Middle frontal gyrus (tissue), 1 donor: ENCODE measurements around the gene PRR20C.
"Not testable (repeated sequence)": the region's sequence is repeated elsewhere in the genome, so short reads cannot be mapped to it uniquely, and the experiment has no call there.

Experiments
- DNase-seq: peaks from one replicate; pipeline ENCODE4 v3.0.0-alpha.2; 2015; ENCODE audit warnings: low spot score; ENCODE audit errors: extremely low spot score

The PRR20C gene

DNA sequence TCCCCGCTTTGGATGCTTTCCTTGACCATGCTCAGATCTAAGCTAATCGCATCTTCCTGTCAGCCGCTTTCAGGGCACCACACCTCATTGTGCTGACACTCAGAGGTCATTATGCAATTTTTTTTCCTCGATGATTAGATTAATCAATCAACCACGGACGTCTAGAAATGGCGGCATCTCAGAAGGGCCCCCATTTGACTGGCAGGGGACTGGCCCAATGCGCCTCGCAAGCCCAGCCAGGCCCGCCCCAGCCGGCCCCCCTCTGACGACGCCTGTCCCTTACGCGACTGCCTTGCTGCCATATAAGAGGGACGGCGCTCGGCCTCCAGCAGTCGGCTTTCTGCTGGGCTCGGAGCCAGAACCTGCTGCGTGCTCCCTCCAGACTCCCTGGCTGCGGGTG is at the start of gene PRR20C:
TSS of gene PRR20C (plus strand) at position 301 of the 400 bp plus-strand sequence. CDS start 387 bp downstream, outside the sequence.
- DNase-seq = not testable (repeated sequence)

DNA sequence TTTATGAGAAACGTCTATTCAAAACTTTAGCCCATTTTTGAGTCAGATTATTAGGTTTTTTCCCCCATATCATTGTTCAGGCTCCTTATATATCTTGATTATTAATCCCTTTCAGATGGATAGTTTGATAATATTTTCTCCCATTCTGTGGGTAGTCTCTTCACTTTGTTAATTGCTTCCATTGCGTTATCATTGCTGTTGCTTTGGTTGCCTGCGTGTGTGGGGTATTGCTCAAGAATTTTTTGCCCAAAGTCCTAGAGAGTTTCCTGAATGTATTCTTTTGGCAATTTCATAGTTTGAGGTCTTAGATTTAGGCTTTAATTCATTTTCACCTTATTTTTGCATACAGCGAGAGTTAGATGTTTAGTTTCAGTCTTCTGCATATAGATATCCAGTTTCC is 38.9 kb upstream of the PRR20C start:
- no peak for DNase-seq

DNA sequence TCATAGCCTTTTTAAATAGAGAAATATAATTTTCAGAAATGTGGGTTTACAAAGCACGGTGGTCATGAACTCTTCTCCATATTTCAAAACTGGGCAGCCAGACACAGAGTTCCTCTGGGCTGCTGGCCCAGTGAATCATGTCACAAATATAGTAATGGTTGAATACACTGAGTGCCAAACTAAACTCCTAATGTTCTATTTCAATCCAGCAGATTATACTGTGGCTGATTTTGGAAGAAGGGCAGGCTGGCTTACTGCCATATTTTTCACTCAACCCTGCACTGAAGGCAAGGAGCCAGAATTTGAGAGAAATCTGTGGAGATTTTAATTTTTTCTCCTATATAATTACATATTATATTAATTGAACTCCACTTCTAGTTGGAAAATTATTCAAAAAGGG is 30.2 kb upstream of the PRR20C start:
- DNase-seq = no peak

DNA sequence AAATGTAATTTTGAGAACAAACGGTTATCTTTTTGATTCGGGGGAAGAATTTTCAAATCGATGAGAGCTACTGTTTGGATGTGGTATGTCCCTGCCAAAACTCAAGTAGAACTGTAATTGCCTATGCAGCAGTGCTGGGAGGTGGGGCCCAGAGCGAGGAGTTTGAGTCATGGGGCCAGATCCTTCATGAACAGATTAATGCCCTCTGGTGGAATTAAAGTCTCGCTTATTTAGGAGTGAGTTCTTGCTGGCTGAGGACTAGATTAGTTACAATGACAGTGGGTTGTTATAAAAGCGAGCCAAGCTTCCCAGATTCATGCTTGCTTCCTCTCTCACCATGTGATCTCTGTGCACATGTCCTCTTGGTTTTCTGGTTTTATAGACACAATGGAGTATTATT is 25.0 kb upstream of the PRR20C start:
- no peak for DNase-seq

DNA sequence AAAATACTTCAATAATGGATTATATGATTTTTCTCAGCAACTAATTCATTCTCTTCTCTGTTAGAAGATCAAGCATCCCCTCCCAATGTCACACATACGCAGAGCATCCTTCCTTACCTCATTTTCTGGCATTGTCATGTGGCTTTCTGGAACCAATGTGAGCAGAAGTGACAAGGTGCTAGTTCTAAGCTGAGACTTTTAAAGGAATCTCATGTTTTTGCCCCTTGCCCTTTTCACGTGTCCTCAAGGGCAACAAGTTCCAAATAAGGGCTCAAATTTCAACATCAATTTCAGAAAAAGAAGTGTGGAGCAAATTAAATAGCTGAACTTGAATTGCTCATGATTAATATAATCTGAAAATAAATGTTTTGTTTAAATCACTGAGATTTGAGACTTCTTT is 17.8 kb upstream of the PRR20C start:
- no peak for DNase-seq

DNA sequence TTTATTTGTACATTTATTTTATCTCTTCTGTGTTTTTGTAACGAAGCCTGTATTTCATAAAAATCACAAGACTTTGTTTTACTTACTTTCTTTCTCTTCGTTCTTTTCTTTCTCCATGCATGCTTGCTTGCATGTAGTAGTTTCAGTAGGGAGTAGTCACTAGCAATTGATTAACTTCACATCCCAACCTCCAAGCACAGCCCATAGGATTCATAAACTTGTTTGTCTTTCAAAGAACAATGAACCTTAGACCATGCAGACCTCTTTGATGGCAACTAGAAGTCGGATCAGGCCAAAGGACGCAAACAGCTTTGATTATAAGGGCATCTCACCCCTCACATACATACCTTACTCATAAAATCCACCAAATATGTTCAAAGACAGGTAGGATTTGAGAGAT is 16.3 kb upstream of the PRR20C start:
- DNase-seq = no peak

DNA sequence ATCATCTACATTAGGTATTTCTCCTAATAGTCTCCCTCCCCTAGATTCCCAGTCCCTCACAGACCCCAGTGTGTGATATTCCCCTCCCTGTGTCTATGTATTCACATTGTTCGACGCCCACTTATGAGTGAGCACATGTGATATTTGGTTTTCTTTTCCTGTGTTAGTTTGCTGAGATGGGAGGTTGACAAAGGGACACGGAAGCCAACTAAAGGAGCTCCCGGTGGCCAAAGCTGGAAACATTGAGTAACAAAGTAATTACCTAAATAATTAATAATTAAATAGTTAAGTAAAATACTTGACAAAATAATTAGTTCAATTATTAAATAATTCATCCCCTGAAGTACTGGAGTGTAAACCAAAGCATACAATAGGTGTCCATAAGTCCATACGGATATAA is 14.9 kb upstream of the PRR20C start:
- no peak for DNase-seq

DNA sequence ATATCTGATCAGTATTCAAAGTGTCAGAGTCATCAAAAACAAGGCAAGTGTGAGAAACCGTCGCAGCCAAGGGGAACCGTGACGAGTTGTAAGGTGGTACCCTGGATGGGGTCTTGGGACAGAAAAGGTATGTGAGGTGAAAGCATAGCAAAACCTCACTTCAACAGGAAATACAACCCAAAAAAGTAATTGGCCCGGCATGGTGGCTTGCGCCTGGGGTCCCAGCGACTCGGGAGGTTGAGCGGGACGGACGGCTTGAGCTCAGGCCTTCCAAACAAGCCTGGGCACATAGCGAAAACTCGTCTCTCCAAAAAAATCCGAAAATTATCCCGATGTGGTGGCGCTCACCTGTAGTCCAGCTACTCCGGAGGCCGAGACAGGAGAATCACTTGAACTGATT is 14.1 kb upstream of the PRR20C start:
- not testable (repeated sequence) for DNase-seq

DNA sequence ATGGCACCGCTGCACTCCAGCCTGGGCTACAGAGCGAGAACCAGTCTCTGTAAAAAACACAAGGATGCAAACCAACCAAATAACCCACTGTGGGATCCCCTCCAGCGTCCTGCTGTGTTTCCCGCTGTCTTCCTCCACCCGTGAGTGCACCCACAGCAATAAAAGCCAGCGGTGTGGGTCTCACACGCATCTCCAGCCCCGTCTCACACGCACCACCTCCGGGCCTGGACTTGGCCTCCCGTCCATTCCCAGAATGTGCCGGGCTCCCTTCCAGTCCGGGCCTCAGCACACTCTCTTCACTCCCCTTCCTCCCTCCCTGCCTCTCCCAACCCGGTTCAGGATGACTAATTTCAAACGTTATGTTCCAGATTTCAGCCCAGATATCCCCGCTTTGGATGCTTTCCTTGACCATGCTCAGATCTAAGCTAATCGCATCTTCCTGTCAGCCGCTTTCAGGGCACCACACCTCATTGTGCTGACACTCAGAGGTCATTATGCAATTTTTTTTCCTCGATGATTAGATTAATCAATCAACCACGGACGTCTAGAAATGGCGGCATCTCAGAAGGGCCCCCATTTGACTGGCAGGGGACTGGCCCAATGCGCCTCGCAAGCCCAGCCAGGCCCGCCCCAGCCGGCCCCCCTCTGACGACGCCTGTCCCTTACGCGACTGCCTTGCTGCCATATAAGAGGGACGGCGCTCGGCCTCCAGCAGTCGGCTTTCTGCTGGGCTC is 13.5 kb upstream of the PRR20C start, which contains the start of gene PRR20A:
TSS of gene PRR20A (plus strand) at position 684 of the 734 bp plus-strand sequence. CDS start 387 bp downstream, outside the sequence.
- not testable (repeated sequence) for DNase-seq

DNA sequence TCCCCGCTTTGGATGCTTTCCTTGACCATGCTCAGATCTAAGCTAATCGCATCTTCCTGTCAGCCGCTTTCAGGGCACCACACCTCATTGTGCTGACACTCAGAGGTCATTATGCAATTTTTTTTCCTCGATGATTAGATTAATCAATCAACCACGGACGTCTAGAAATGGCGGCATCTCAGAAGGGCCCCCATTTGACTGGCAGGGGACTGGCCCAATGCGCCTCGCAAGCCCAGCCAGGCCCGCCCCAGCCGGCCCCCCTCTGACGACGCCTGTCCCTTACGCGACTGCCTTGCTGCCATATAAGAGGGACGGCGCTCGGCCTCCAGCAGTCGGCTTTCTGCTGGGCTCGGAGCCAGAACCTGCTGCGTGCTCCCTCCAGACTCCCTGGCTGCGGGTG is 6.7 kb upstream of the PRR20C start, which contains the start of gene PRR20B:
TSS of gene PRR20B (plus strand) at position 301 of the 400 bp plus-strand sequence. CDS start 387 bp downstream, outside the sequence.
- DNase-seq = not testable (repeated sequence)

DNA sequence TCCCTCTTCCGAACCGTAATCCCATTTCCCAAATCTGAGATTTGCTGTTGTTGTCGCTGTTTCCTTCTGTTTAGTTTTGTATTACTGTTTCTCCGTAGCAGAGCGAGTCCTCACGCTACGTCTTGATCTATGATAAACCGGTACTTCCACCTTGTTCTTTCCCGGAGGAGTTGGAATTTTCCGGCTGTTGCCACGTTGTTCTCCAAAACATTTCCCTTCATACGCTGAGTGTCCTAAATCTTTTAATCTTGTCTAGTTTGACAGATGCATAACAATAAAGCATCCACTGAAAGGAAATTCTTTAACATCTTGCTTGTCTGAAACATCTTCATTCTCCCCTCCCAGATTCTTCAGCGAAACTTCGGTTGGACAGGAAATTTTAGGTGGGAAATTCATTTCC is 5.8 kb upstream of the PRR20C start:
- DNase-seq = not testable (repeated sequence)

DNA sequence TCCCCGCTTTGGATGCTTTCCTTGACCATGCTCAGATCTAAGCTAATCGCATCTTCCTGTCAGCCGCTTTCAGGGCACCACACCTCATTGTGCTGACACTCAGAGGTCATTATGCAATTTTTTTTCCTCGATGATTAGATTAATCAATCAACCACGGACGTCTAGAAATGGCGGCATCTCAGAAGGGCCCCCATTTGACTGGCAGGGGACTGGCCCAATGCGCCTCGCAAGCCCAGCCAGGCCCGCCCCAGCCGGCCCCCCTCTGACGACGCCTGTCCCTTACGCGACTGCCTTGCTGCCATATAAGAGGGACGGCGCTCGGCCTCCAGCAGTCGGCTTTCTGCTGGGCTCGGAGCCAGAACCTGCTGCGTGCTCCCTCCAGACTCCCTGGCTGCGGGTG is 6.5 kb downstream of the PRR20C start, which contains the start of gene PRR20D:
TSS of gene PRR20D (plus strand) at position 301 of the 400 bp plus-strand sequence. CDS start 387 bp downstream, outside the sequence.
- DNase-seq = not testable (repeated sequence)

DNA sequence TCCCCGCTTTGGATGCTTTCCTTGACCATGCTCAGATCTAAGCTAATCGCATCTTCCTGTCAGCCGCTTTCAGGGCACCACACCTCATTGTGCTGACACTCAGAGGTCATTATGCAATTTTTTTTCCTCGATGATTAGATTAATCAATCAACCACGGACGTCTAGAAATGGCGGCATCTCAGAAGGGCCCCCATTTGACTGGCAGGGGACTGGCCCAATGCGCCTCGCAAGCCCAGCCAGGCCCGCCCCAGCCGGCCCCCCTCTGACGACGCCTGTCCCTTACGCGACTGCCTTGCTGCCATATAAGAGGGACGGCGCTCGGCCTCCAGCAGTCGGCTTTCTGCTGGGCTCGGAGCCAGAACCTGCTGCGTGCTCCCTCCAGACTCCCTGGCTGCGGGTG is 13.0 kb downstream of the PRR20C start, which contains the start of gene PRR20E:
TSS of gene PRR20E (plus strand) at position 301 of the 400 bp plus-strand sequence. CDS start 387 bp downstream, outside the sequence.
- not testable (repeated sequence) for DNase-seq

DNA sequence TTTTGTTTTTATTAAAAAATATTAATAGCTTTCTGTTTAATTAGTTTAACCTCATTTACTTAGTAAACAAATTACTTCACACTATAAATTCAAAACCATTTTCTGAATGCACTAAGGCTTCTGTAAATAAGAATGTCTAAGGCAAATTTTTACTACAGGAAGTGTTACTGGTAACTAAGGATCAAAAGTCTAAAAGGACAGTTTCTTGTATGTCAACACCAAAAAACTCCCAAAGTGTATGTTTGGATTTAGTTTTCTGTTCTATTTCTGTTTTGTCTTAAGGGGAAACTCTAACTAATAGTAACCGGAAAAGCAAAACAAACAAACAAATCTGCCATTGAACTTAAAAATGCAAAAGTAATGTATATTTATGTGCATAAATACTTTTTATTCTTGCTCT is 37.8 kb downstream of the PRR20C start:
- DNase-seq = no peak
